ENCODE data around the gene EVPL. TPM values are rescaled to one million over a fixed set of nuclear protein-coding genes. Genes with fewer than 3 reads are reported as not detected.

EVPL gene
- total and polyA plus RNA-seq, 2 of the 13 experiments (the other 11 are each of a cell fraction or from before 2014, with no cell fraction given), result 2.1 to 8.2 TPM

DNA sequence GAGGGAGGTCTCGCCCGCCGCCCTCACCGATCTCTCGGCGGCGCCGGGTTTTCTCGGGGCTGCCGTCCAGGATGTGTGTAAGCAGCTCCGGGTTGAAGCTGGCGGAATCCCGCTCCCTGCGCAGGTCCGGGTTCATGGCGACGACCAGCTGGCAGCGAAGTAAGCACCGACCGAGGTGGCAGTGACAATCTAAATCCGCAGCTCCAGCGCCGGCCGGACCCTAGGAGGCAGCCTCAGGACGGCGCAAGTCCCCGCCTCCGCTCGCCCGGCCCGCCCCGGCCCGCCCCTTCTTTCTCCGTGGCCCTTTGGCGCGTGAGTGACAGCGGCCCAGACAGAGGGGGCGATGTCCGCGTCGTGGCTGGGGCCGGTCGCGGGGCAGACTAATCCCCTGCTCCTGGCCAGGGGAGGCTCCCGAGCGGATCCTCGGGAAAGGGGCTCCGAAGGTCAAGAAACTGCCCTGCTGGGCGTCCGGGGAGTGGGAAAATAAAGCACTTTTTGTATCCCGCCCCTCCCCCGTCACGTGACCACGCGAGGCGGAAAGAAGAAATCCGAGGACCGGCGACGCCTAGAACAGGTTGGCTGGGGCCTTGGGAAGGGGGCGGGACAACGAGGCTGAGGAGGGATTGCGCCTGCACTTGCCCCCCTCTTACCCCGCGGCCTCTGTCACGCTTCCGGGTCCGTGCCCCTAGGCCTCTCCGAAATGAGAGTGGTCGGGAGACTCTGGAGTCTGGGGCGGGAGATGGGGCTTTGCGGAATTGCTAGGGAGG is 48.0 kb downstream of the EVPL start, which contains the start of the genes ACOX1 and TEN1 (continued):
- TF ChIP-seq, protein P1, sequence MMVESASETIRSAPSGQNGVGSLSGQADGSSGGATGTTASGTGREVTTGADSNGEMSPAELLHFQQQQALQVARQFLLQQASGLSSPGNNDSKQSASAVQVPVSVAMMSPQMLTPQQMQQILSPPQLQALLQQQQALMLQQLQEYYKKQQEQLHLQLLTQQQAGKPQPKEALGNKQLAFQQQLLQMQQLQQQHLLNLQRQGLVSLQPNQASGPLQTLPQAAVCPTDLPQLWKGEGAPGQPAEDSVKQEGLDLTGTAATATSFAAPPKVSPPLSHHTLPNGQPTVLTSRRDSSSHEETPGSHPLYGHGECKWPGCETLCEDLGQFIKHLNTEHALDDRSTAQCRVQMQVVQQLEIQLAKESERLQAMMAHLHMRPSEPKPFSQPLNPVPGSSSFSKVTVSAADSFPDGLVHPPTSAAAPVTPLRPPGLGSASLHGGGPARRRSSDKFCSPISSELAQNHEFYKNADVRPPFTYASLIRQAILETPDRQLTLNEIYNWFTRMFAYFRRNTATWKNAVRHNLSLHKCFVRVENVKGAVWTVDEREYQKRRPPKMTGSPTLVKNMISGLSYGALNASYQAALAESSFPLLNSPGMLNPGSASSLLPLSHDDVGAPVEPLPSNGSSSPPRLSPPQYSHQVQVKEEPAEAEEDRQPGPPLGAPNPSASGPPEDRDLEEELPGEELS (CRISPR knock-in tag; IDR thresholded peaks at IDR 0.05), result peak; percentile 75
- TF ChIP-seq ZNF746 (CRISPR knock-in tag; IDR thresholded peaks at IDR 0.05), result peak; percentile 92
- TF ChIP-seq NFIC (IDR thresholded peaks at IDR 0.05; ENCODE audit: low read length), result peak; percentile 73; the same call in 1 of the 2 replicates
- 0 out of 2 replicates have a peak, but pooled peaks have one; percentile 53 for TF ChIP-seq ZFP37 (CRISPR knock-in tag; IDR thresholded peaks at IDR 0.05; ENCODE audit: borderline replicate concordance)
- TF ChIP-seq, protein P2, sequence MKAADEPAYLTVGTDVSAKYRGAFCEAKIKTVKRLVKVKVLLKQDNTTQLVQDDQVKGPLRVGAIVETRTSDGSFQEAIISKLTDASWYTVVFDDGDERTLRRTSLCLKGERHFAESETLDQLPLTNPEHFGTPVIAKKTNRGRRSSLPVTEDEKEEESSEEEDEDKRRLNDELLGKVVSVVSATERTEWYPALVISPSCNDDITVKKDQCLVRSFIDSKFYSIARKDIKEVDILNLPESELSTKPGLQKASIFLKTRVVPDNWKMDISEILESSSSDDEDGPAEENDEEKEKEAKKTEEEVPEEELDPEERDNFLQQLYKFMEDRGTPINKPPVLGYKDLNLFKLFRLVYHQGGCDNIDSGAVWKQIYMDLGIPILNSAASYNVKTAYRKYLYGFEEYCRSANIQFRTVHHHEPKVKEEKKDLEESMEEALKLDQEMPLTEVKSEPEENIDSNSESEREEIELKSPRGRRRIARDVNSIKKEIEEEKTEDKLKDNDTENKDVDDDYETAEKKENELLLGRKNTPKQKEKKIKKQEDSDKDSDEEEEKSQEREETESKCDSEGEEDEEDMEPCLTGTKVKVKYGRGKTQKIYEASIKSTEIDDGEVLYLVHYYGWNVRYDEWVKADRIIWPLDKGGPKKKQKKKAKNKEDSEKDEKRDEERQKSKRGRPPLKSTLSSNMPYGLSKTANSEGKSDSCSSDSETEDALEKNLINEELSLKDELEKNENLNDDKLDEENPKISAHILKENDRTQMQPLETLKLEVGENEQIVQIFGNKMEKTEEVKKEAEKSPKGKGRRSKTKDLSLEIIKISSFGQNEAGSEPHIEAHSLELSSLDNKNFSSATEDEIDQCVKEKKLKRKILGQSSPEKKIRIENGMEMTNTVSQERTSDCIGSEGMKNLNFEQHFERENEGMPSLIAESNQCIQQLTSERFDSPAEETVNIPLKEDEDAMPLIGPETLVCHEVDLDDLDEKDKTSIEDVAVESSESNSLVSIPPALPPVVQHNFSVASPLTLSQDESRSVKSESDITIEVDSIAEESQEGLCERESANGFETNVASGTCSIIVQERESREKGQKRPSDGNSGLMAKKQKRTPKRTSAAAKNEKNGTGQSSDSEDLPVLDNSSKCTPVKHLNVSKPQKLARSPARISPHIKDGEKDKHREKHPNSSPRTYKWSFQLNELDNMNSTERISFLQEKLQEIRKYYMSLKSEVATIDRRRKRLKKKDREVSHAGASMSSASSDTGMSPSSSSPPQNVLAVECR (CRISPR knock-in tag; IDR thresholded peaks at IDR 0.05; ENCODE audit: borderline replicate concordance), result peak; percentile 86
- TF ChIP-seq ZNF644 (CRISPR knock-in tag; IDR thresholded peaks at IDR 0.05; ENCODE audit: low read depth), result no peak
- no peak; the same call in none of the 2 replicates for TF ChIP-seq MIER2 (CRISPR knock-in tag; IDR thresholded peaks at IDR 0.05)
- peak; percentile 53; the same call in 1 of the 2 replicates for TF ChIP-seq ZNF556 (CRISPR knock-in tag; IDR thresholded peaks at IDR 0.05; ENCODE audit: borderline replicate concordance)
- TF ChIP-seq, protein P3, sequence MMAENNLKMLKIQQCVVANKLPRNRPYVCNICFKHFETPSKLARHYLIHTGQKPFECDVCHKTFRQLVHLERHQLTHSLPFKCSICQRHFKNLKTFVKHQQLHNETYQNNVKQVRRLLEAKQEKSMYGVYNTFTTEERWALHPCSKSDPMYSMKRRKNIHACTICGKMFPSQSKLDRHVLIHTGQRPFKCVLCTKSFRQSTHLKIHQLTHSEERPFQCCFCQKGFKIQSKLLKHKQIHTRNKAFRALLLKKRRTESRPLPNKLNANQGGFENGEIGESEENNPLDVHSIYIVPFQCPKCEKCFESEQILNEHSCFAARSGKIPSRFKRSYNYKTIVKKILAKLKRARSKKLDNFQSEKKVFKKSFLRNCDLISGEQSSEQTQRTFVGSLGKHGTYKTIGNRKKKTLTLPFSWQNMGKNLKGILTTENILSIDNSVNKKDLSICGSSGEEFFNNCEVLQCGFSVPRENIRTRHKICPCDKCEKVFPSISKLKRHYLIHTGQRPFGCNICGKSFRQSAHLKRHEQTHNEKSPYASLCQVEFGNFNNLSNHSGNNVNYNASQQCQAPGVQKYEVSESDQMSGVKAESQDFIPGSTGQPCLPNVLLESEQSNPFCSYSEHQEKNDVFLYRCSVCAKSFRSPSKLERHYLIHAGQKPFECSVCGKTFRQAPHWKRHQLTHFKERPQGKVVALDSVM (CRISPR knock-in tag; IDR thresholded peaks at IDR 0.05), result peak; percentile 74
- peak; percentile 94 for TF ChIP-seq ZSCAN31 (CRISPR knock-in tag; IDR thresholded peaks at IDR 0.05; ENCODE audit: low read depth)
- TF ChIP-seq STAG1 (CRISPR knock-in tag; IDR thresholded peaks at IDR 0.05), result peak; percentile 36; the same call in 1 of the 2 replicates
- TF ChIP-seq, protein P4, sequence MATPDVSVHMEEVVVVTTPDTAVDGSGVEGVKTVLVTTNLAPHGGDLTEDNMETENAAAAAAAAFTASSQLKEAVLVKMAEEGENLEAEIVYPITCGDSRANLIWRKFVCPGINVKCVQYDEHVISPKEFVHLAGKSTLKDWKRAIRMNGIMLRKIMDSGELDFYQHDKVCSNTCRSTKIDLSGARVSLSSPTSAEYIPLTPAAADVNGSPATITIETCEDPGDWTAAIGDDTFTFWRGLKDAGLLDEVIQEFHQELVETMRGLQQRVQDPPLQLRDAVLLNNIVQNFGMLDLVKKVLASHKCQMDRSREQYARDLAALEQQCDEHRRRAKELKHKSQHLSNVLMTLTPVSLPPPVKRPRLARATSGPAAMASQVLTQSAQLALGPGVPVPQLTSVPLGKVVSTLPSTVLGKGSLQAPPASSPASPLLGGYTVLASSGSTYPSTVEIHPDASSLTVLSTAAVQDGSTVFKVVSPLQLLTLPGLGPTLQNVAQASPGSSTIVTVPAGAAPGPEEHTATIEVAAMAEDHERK (CRISPR knock-in tag; IDR thresholded peaks at IDR 0.05; ENCODE audit: low read depth), result no peak
- peak; percentile 41; the same call in 1 of the 2 replicates for TF ChIP-seq ZNF292 (CRISPR knock-in tag; IDR thresholded peaks at IDR 0.05; ENCODE audit: borderline replicate concordance, low read depth)
- TF ChIP-seq ZNF547 (CRISPR knock-in tag; IDR thresholded peaks at IDR 0.05), result peak; percentile 43
- peak; percentile 74 for TF ChIP-seq RBM22 (optimal IDR thresholded peaks at IDR 0.05; ENCODE audit: low read length)
- TF ChIP-seq NFRKB (IDR thresholded peaks at IDR 0.05), result no peak
- peak; percentile 64 for TF ChIP-seq MIER3 (CRISPR knock-in tag; IDR thresholded peaks at IDR 0.05; ENCODE audit: borderline replicate concordance)
- TF ChIP-seq ZNF546 (CRISPR knock-in tag; conservative IDR thresholded peaks at IDR 0.05), result peak; percentile 75
- peak; percentile 12 to 52; a peak in 3 of 4 replicates for TF ChIP-seq EP300 (IDR thresholded peaks at IDR 0.05; ENCODE audit: low read depth in 2 of 2, low read length in 2 of 2)
- TF ChIP-seq EP300 (CRISPR knock-in tag; IDR thresholded peaks at IDR 0.05; ENCODE audit: borderline replicate concordance), result peak; percentile 59

Data from HepG2 (cell line).